PC-9 (cell line): ENCODE data around the gene IL17C. TPM values are rescaled to one million over a fixed set of nuclear protein-coding genes. Genes with fewer than 3 reads are reported as not detected.

ENCODE experiments used
- BruUV-seq: library from RNA; stranded (reverse); fragments of 400-500 nt; replicated peaks from 2 replicates; lab custom pipeline; 2021; lab: Mats Ljungman, UMichigan
- CTCF ChIA-PET: fragments of 300-600 bp; sonication (Branson Sonifier 250); formaldehyde crosslinking; loops from one replicate; lab custom pipeline; 2022; ENCODE audit warnings: antibody characterized with exemption; lab: Charles Lee
- POLR2A ChIA-PET: fragments of 300-600 bp; sonication (Branson Sonifier 250); formaldehyde crosslinking; loops from one replicate; lab custom pipeline; 2022; ENCODE audit warnings: antibody characterized with exemption; ENCODE audit not compliant: unreplicated experiment; lab: Charles Lee
- DNase-seq, 2 experiments: peaks; one replicate each; pipeline versions ENCODE4 v3.0.0 to v3.0.0-alpha.2; 2015 to 2022; ENCODE audit warnings: mixed read lengths in 1 of 2
- H2AFZ ChIP-seq: fragments of 200-600 bp; sonication (generic); 2 replicates; pipeline ENCODE4 v1.8.1; 2017; ENCODE audit warnings: antibody characterized with exemption
- H3F3A ChIP-seq: fragments of 200-600 bp; sonication (generic); 2 replicates; pipeline ENCODE4 v1.8.1; 2017; ENCODE audit warnings: antibody characterized with exemption, mild to moderate bottlenecking, low read depth; ENCODE audit not compliant: insufficient read depth
- H3K27ac ChIP-seq: fragments of 200-600 bp; sonication (generic); 2 replicates; pipeline ENCODE4 v1.6.1; 2016; ENCODE audit warnings: mixed run types
- H3K27me3 ChIP-seq: fragments of 200-600 bp; sonication (generic); 2 replicates; pipeline ENCODE4 v1.6.1; 2016; ENCODE audit warnings: low read depth, mixed run types; ENCODE audit not compliant: insufficient read depth
- H3K36me3 ChIP-seq: fragments of 200-600 bp; sonication (generic); 2 replicates; pipeline ENCODE4 v1.6.1; 2016; ENCODE audit warnings: low read depth, mixed run types
- H3K4me1 ChIP-seq: fragments of 200-600 bp; sonication (generic); replicated peaks from 2 replicates; pipeline ENCODE4 v1.6.1; 2016; ENCODE audit warnings: mixed run types; ENCODE audit not compliant: insufficient read depth
- H3K4me2 ChIP-seq: fragments of 200-600 bp; sonication (generic); 2 replicates; pipeline ENCODE4 v1.6.1; 2017; ENCODE audit warnings: mixed run types
- H3K4me3 ChIP-seq: fragments of 200-600 bp; sonication (generic); 2 replicates; pipeline ENCODE4 v1.6.1; 2016; ENCODE audit warnings: mixed run types
- H3K79me2 ChIP-seq: fragments of 200-600 bp; sonication (generic); 2 replicates; pipeline ENCODE4 v1.6.1; 2017; ENCODE audit warnings: low read depth, mixed run types
- H3K9me2 ChIP-seq: fragments of 200-600 bp; sonication (generic); 2 replicates; pipeline ENCODE4 v1.8.1; 2017; ENCODE audit warnings: mild to moderate bottlenecking; ENCODE audit not compliant: insufficient read depth
- H3K9me3 ChIP-seq: fragments of 200-600 bp; sonication (generic); 2 replicates; pipeline ENCODE4 v1.8.1; 2016; ENCODE audit warnings: low read depth; ENCODE audit not compliant: insufficient read depth
- H4K20me1 ChIP-seq: fragments of 200-600 bp; sonication (generic); 2 replicates; pipeline ENCODE4 v1.8.1; 2017; ENCODE audit not compliant: insufficient read depth
- CTCF ChIP-seq: fragments of 200-600 bp; sonication (generic); conservative IDR thresholded peaks from 2 replicates; pipeline ENCODE4 v1.6.1; 2017; ENCODE audit warnings: mixed run types, antibody characterized with exemption, mild to moderate bottlenecking, moderate library complexity
- EZH2 ChIP-seq: fragments of 200-600 bp; sonication (generic); IDR thresholded peaks from 2 replicates; pipeline ENCODE4 v1.8.0; 2017; ENCODE audit warnings: antibody characterized with exemption, low read depth
- intact Hi-C: fragments of 100-400 bp; cut with micrococcal nuclease; formaldehyde crosslinking; loops from one replicate; pipeline ENCODE4 v1.10.0; 2022; ENCODE audit not compliant: unreplicated experiment
- total RNA-seq: library from RNA; stranded (reverse); gene quantifications from 2 replicates; pipeline ENCODE4 v1.2.3, GENCODE V29; 2021

IL17C gene
- total RNA-seq, 1 experiment from 2014 or later: not detected

- Histone ChIP-seq H3K36me3 (no peaks in the 10 kb centered on the region), H3K9me2 (no peaks in the 10 kb centered on the region), H3K27me3 (no peaks in the 10 kb centered on the region), H3K4me1 (no peaks in the 10 kb centered on the region), H3K4me2 (no peak overlapping the region), H3K27ac (no peak overlapping the region), H2AFZ (no peak overlapping the region), H4K20me1 (no peaks in the 10 kb centered on the region), H3F3A (0 out of 2 replicates have a peak, but pooled peaks cover 5% of the 10 kb centered on the region), H3K9me3 (no peaks in the 10 kb centered on the region), H3K4me3 (no peak overlapping the region), H3K79me2 (no peaks in the 10 kb centered on the region)
- POLR2A ChIA-PET: no interaction called here
- no peak for DNase-seq
- intact Hi-C loops: no loop called here
- CTCF ChIA-PET: no interaction called here
- no TSS peak for BruUV-seq
- TF ChIP-seq CTCF (no peak), EZH2 (no peak)
Observed at GRCh38 chr16:88671806-88672205, 33.4 kb downstream of the IL17C start.

- Histone ChIP-seq H4K20me1 (no peaks in the 10 kb centered on the region), H3K4me1 (no peaks in the 10 kb centered on the region), H3K27me3 (no peaks in the 10 kb centered on the region), H2AFZ (no peak overlapping the region), H3F3A (0 out of 2 replicates have a peak, but pooled peaks cover 2% of the 10 kb centered on the region), H3K4me2 (no peak overlapping the region), H3K27ac (no peak overlapping the region), H3K9me3 (no peaks in the 10 kb centered on the region), H3K36me3 (no peaks in the 10 kb centered on the region), H3K4me3 (no peak overlapping the region), H3K9me2 (no peaks in the 10 kb centered on the region), H3K79me2 (no peaks in the 10 kb centered on the region)
- BruUV-seq: no TSS peak
- CTCF ChIA-PET: interaction anchor here (0.7 kb wide), 1 partner anchor 443 kb away, joined by 4 read pairs; no protein-coding TSS in a partner anchor
- POLR2A ChIA-PET: interaction anchor here (0.6 kb wide), 1 partner anchor 428 kb away, joined by 3 read pairs; no protein-coding TSS in a partner anchor
- intact Hi-C loops: no loop called here
- TF ChIP-seq EZH2 (no peak), CTCF (peak; percentile 43; the same call in 1 of the 2 replicates)
- DNase-seq: no peak
Observed at GRCh38 chr16:88672776-88673175, 34.4 kb downstream of the IL17C start.

- Histone ChIP-seq H4K20me1 (no peaks in the 10 kb centered on the region; the same call in 1 of the 2 replicates), H3K36me3 (no peaks in the 10 kb centered on the region), H3F3A (0 out of 2 replicates have a peak, but pooled peaks cover 2% of the 10 kb centered on the region), H3K27ac (no peak overlapping the region), H3K9me3 (no peaks in the 10 kb centered on the region), H3K79me2 (no peaks in the 10 kb centered on the region), H3K4me3 (no peak overlapping the region), H3K4me2 (no peak overlapping the region), H3K9me2 (no peaks in the 10 kb centered on the region), H3K4me1 (peaks cover 4% of the 10 kb centered on the region; the same call in 1 of the 2 replicates), H3K27me3 (no peaks in the 10 kb centered on the region), H2AFZ (no peak overlapping the region)
- no peak for DNase-seq
- BruUV-seq: no TSS peak
- POLR2A ChIA-PET: no interaction called here
- CTCF ChIA-PET: no interaction called here
- no peak for TF ChIP-seq CTCF
- TF ChIP-seq EZH2: no peak
- intact Hi-C loops: no loop called here
Observed at GRCh38 chr16:88673716-88674379, 35.5 kb downstream of the IL17C start.
